ENCODE measurements around the gene SYVN1. TPM values are rescaled to one million over a fixed set of nuclear protein-coding genes. Genes with fewer than 3 reads are reported as not detected.
A peak's percentile ranks its signal among the peaks of the same experiment; 100 is the strongest.

Gene SYVN1
- total RNA-seq, 2 donors from 2014 or later: 30.2 to 31.6 TPM

DNA sequence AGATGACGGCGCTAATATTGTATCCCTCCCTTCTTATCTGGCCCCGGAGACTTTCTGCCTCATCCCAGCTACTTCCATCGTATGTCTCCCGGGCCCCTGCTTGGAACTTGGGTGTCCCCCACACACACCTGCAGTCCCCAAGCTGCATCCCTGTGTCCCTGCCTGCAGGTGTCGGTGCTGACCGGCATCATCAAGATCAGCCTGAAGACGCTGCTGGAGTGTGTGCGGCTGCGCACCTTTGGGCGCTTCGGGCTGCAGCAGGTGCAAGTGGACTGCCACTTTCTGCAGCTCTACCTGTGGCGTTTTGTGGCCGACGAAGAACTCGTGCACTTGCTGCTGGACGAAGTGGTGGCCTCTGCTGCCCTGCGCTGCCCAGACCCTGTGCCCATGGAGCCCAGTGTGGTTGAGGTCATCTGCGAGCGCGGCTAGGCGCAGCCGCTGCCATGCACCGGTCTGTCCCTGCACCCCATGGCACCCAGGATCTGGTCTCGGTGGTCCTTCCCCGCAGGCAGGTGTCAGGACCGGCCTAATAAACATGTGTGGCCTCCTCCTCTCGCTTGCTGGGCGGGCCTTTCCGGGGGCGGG lies 23.1 kb downstream of the SYVN1 start:
- H3K27ac Mint-ChIP-seq: peak overlapping the region in 1 of 2 donors; percentile 88
- H3K9me3 Mint-ChIP-seq: no peaks in the 10 kb centered on the region

DNA sequence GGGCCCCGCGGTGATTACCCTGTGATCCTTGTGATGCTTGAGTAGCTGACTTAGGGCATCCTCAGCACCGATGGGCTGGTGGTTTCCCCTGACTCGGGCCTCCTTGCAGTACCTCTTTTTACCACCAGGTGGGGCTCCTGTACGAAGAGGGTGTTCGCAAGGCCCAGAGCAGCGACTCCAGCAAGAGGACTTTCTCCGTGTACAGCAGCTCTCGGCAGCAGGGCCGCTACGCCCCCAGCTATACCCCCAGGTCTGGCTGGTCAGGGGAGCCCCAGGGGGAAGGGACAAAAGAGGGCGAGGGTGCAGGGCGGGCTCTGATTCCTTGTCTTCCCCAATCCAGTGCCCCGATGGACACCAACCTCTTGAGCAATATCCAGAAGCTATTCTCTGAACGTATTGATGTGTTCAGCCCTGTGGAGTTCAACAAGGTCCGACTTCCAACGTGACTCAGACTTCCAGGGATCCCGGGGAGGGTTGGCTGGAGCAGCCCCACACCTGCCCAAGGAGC lies 23.9 kb downstream of the SYVN1 start:
- peak; percentile 93 to 100 for DNase-seq (ENCODE audit: low spot score in 2 of 2)
- ATAC-seq: peak; percentile 36 to 61
- no peaks in the 10 kb centered on the region for H3K9me3 Mint-ChIP-seq
- H3K27ac Mint-ChIP-seq: peak overlapping the region in 1 of 2 donors; percentile 15
- H3K36me3 Mint-ChIP-seq: no peaks in the 10 kb centered on the region

More for the DNA sequence above, 23.1 kb downstream of the SYVN1 start:
- no peak for ATAC-seq
- DNase-seq (ENCODE audit: low spot score in 2 of 2): no peak
- no peaks in the 10 kb centered on the region for H3K36me3 Mint-ChIP-seq

DNA sequence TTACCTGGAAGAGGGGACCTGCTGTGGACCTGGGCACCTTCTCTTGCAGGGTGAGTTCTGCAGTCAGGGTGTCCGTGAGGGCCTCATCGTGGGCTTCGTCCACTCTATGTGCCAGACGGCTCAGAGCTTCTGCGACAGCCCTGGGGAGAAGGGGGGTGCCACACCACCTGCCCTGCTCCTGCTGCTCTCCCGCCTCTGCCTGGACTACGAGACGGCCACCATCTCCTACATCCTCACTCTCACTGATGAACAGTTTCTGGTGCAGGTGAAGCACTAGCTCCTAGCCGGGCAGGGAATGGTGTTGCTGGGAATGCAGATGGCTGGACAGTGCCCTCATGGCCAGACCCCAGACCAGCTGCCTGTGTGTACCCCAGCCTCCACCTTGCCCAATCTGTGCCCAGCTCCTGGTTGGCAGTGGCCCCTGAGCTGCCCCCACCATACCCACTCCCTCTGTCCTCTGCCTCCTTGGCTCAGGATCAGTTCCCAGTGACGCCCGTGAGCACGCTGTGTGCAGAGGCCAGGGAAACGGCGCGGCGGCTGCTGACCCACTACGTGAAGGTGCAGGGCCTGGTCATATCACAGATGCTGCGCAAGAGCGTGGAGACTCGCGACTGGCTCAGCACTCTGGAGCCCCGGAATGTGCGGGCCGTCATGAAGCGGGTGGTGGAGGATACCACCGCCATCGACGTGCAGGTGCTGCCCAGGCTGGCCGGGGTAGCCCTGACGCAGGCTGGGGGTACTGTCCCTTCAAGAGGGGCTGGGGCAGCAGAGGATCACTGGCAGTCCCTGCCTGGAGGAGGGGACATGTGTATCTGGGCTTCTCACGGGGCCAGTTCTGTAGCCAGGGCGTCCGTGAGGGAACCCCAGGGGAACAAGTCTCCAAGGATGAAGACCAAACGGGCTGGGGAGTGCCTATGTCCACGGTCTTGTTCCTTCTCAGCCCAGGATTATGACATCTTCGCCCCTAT lies 24.8 kb downstream of the SYVN1 start:
- DNase-seq (ENCODE audit: low spot score in 2 of 2) (no peak), ATAC-seq (no peak)
- Mint-ChIP-seq H3K9me3 (no peaks in the 10 kb centered on the region), H3K36me3 (no peaks in the 10 kb centered on the region), H3K27ac (peak overlapping the region in 1 of 2 donors; percentile 15)

DNA sequence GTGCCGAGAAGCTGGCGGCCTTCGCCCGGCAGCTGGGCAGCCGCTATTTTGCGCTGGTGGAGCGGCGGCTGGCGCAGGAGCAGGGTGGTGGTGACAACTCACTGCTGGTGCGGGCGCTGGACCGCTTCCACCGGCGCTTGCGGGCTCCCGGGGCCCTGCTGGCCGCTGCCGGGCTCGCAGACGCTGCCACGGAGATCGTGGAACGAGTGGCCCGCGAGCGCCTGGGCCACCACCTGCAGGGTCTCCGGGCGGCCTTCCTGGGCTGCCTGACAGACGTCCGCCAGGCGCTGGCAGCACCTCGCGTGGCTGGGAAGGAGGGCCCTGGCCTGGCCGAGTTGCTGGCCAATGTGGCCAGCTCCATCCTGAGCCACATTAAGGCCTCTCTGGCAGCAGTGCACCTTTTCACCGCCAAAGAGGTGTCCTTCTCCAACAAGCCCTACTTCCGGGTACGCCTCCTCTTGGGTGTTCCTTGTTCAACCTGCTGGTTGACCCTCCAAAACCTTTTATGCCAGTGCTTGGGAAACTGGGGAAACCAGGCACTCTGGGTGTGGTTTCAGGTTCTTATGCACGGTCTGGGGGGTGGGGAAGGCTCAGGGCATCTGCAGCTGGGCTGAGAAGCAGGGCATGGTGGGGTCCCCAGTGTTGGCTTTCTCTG lies 25.7 kb downstream of the SYVN1 start:
- DNase-seq (ENCODE audit: low spot score in 2 of 2) (no peak), ATAC-seq (no peak)
- Mint-ChIP-seq H3K36me3 (no peaks in the 10 kb centered on the region), H3K27ac (no peak overlapping the region), H3K9me3 (no peaks in the 10 kb centered on the region)

DNA sequence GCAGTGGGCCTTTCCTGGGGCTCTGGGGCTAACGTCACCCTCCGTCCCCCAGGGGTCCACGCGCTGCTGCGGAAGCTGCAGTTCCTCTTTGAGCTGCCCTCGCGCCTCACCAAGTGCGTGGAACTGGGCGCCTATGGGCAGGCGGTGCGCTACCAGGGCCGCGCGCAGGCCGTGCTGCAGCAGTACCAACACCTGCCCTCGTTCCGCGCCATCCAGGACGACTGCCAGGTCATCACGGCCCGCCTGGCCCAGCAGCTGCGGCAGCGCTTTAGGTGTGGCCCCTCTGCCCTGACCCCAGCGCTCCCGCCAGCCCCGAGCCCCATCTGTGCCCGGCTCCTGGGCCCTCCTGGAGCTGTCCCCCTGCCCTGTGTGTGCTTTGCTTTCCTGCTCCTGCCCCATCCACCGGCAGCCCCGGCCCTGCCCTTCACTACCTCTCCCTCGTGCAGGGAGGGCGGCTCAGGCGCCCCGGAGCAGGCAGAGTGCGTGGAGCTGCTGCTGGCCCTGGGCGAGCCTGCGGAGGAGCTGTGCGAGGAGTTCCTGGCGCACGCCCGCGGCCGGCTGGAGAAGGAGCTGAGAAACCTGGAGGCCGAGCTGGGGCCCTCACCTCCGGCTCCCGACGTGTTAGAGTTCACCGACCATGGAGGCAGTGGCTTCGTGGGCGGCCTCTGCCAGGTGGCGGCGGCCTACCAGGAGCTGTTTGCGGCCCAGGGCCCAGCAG lies 26.4 kb downstream of the SYVN1 start:
- H3K27ac Mint-ChIP-seq: no peak overlapping the region
- no peaks in the 10 kb centered on the region for H3K9me3 Mint-ChIP-seq
- H3K36me3 Mint-ChIP-seq: no peaks in the 10 kb centered on the region
- no peak for DNase-seq (ENCODE audit: low spot score in 2 of 2)
- no peak for ATAC-seq

DNA sequence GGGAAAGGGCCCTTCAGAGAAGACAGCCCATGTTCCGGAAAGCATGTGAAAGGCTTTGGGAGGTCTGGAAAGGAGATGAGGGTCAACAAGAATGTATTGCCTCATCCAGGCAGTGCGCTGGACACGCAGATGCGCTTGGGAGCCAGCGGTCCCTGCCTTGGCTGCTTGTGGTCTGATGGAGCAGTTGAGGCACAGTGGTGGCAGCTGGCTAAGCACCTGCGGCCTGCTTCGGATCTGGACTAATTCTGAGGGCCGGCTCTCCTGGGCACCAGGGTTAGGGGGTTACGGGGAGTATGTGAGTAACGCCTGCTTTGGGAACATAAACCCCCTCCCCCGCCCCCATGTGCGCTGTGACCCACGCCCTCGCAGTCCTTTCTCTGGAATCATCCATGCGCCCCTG lies 27.2 kb downstream of the SYVN1 start:
- Mint-ChIP-seq H3K9me3 (no peaks in the 10 kb centered on the region), H3K27ac (peak overlapping the region; percentile 32 to 55), H3K36me3 (no peaks in the 10 kb centered on the region)
- DNase-seq (ENCODE audit: low spot score in 2 of 2) (no peak), ATAC-seq (no peak)

DNA sequence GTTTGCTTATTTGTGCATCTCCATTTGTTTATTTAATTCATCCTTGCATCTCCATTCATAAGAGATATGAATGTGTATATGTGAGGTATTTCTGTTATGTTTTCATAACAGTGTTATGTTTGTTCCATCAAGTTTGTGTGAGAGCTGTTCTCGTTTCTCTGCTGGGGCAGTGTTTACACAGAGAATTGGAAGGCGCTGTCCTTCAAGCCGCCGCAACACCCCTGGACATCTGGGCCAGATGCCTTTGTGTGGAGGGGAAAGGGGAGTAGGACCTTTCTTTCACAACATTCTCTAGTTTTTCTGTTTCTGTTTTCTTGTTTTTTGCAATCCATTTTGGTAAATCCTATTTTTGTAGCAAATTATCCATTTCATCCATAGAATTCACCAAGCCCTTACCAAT lies 29.7 kb downstream of the SYVN1 start:
- DNase-seq (ENCODE audit: low spot score in 2 of 2) (no peak), ATAC-seq (no peak)
- peak overlapping the region; percentile 21 to 87 for H3K27ac Mint-ChIP-seq
- H3K36me3 Mint-ChIP-seq: no peaks in the 10 kb centered on the region
- H3K9me3 Mint-ChIP-seq: no peaks in the 10 kb centered on the region

DNA sequence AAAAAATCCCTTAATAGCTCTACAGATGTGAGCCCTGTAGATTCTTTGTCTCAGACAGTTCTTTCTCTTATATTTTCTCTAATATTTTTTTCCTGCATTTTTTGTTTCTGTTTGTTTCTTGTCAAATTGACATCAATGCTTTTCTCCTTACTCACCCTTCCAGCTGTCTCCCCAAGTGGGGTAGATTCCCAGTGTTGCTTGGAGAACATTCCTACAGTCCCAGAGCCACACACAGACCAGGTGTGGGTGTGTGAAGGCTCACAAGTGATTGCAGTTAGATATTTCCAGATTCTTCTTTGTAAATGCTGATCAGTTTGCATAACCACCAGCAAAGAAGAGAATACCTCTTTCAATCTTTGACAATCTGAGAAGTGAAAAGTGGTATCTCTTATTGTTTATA lies 30.8 kb downstream of the SYVN1 start:
- Mint-ChIP-seq H3K27ac (peak overlapping the region; percentile 16 to 21), H3K36me3 (no peaks in the 10 kb centered on the region), H3K9me3 (no peaks in the 10 kb centered on the region)
- DNase-seq (ENCODE audit: low spot score in 2 of 2): no peak
- ATAC-seq: no peak

DNA sequence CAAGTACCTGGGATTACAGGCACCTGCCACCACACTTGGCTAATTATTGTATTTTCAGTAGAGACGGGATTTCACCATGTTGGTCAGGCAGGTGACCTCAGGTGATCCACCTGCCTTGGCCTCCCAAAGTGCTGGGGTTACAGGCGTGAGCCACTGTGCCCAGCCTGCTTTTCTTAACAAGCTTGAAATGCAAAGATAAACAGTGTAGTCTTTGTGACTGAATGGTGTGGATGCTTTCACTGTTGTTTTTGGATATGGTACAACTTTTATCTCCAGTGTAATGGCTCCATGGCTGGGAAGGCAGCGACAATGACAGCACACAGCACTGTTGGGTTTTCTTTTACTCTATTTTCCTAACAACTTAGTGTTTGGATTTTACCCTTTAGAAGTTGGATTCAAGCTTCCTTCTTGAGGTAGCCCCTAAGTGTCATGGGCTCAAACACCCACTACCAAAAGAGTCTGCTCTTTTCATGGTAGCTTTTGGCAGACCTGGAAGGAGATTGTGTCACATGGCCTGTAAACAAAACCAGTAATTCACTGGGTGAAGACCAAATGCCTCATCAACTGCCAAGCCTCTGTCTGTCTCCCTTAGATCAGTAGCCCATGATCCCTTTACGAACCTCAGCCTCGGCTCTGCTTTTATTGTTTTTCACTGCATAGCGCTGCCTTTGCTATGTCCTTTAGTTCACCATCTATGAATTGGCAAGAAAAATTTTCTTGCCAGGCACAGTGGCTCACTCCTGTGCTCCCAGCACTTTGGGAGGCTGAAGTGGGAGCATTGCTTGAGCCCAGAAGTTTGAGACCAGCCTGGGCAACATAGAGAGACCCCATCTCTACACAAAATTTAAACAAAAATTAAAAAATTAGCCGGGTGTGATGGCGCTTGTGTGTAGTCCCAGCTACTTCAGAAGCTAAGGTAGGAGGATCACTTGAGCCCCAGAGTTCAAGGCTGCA lies 31.9 kb downstream of the SYVN1 start:
- no peaks in the 10 kb centered on the region for H3K36me3 Mint-ChIP-seq
- peak overlapping the region in 1 of 2 donors; percentile 16 for H3K27ac Mint-ChIP-seq
- no peaks in the 10 kb centered on the region for H3K9me3 Mint-ChIP-seq
- DNase-seq (ENCODE audit: low spot score in 2 of 2) (no peak), ATAC-seq (no peak)

DNA sequence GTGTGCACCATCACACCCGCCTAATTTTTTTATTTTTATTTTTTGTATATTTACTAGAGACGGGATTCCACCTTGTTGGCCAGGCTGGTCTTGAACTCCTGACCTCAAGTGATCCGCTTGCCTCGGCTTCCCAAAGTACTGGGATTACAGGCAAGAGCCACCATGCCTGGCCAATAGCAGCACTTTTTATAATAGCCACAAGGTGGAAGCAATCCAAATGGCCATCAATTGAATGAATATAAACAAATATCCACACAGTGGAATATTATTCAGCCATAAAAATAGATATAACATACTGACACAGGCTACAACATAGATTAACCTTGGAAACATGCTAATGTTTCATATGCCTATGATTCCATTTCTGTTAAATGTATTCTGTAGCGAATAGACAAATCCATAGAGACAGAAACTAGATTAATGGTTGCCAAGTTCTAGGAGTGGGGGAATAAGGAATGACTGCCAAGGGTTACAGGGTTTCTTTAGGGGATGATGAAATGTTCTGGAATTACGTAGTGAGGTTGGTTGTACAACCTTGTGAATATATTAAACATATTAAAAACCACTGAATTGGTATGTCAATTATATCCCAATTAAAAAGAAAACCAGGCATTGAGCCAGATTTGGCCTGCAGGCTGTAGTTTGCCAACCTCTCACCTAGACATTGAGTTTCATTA lies 33.5 kb downstream of the SYVN1 start:
- H3K9me3 Mint-ChIP-seq: no peaks in the 10 kb centered on the region
- ATAC-seq (no peak), DNase-seq (ENCODE audit: low spot score in 2 of 2) (no peak)
- H3K27ac Mint-ChIP-seq: peak overlapping the region in 1 of 2 donors; percentile 7
- no peaks in the 10 kb centered on the region for H3K36me3 Mint-ChIP-seq

DNA sequence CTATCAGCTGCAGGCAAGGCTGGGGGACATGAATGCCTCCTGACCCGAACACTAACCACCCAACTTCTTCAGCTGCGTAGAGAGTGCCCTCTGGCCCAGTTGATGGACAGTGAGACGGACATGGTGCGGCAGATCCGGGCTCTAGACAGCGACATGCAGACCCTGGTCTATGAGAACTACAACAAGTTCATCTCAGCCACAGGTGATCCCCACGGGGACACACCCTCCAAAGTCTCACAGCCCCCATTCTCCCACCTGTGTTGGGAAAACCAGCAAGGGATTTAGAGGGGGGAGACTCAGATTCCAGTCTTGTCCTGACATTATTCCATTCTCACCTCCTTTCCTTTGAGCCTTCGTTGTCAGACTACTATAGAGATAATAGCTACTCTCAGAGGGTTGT lies 37.4 kb downstream of the SYVN1 start:
- no peak for DNase-seq (ENCODE audit: low spot score in 2 of 2)
- no peaks in the 10 kb centered on the region for H3K9me3 Mint-ChIP-seq
- ATAC-seq: no peak
- peak overlapping the region; percentile 50 to 87 for H3K27ac Mint-ChIP-seq
- no peaks in the 10 kb centered on the region for H3K36me3 Mint-ChIP-seq

DNA sequence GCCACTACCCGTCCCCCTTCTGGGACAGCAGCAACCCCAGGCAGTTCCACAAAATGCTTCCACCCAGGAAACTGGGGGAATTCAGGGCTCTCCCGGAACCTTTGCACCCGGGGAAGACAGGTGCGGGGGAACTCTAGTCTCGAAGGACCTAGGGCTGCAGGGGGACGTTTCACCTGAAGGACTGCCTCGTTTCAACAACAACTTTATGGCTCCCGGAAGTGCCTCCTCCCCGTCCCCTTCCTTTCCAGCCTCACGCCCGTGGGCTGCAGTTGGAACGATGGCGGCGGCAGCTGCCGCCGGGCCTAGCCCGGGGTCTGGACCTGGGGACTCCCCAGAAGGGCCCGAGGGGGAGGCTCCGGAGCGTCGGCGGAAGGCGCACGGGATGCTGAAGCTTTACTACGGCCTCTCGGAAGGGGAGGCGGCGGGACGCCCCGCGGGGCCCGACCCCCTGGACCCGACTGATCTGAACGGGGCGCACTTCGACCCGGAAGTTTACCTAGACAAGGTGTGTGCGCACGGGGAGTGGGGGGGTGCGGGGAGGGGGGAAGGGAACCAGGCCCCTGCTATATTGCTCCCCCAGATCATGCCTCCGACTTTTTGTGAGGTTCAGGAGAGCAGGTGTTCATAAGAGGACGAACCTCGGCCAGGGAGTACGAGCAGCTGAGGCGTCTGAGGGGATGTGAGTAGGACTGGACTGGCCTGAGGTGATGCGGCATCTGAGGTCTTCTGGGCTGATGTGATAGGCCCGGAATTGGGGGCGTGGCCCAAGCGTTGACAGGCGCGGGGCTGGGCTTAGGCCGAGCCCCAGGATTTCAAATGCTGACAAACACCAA lies 38.1 kb downstream of the SYVN1 start, which contains the start of gene VPS51:
TSS of gene VPS51 (plus strand) at position 241 of the 833 bp plus-strand sequence. CDS start at position 278, 37 bp downstream.
- H3K9me3 Mint-ChIP-seq: no peaks in the 10 kb centered on the region
- ATAC-seq: peak; percentile 96 to 100
- peak within 1 kb of the TSS; percentile 87 to 98 for H3K27ac Mint-ChIP-seq

DNA sequence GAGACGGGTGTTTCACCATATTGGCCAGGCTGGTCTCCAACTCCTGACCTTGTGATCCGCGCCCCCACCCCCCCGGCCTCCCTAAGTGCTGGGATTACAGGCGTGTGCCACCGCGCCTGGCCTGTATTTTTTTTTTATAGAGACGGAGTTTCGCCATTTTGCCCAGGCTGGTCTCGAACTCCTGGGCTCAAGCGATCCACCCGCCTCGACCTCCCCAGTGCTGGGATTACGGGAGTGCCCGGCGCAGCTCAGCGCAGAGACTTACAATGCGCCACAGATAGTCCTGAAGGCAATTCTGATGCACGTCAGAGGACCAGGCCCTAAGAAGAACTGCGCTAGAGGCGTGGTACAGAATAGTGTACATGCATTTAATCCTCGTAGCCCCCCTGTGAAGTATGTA lies 38.9 kb downstream of the SYVN1 start:
- H3K27ac Mint-ChIP-seq: peak overlapping the region; percentile 87 to 98
- H3K36me3 Mint-ChIP-seq: no peaks in the 10 kb centered on the region
- H3K9me3 Mint-ChIP-seq: no peaks in the 10 kb centered on the region
- no peak for DNase-seq (ENCODE audit: low spot score in 2 of 2)
- ATAC-seq: no peak

More for the DNA sequence above, 38.1 kb downstream of the SYVN1 start, which contains the start of gene VPS51:
- no peaks in the 10 kb centered on the region for H3K36me3 Mint-ChIP-seq
- peak; percentile 86 to 89 for DNase-seq (ENCODE audit: low spot score in 2 of 2)

DNA sequence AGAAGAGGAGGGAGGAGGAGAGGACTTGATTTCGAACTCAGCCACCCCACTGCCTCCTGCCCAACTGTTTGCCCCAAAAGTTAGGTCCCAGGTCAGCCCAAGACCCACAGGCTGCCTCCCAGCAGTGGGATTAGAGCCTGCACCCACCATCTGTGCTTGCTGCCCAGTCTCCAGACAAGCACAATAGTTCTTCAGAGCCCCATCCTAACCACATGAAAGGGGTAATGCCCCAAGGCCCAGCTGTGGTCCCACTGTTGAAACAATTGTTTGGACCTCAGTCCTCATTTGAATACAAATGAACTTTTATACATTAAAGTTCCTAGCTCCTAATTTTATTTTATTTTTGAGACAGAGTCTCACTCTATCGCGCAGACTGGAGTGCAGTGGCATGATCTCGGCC lies 43.7 kb downstream of the SYVN1 start:
- Mint-ChIP-seq H3K27ac (no peak overlapping the region), H3K9me3 (no peaks in the 10 kb centered on the region), H3K36me3 (peaks cover 3 to 8% of the 10 kb centered on the region in 2 donors)
- DNase-seq (ENCODE audit: low spot score in 2 of 2): no peak
- no peak for ATAC-seq
